ENCODE measurements around the gene TECPR2.
"Not testable (repeated sequence)": the region's sequence is repeated elsewhere in the genome, so short reads cannot be mapped to it uniquely, and the experiment has no call there.

Gene TECPR2

GRCh38 chr14:102539544-102540314 is 177.0 kb downstream of the TECPR2 start:
- peak; percentile 82 to 87 for DNase-seq

GRCh38 chr14:102540315-102541028 is 177.7 kb downstream of the TECPR2 start:
- DNase-seq, result peak; percentile 71 to 85

- not testable (repeated sequence) for DNase-seq
Observed at GRCh38 chr14:102541029-102541491, 178.3 kb downstream of the TECPR2 start.

DNA sequence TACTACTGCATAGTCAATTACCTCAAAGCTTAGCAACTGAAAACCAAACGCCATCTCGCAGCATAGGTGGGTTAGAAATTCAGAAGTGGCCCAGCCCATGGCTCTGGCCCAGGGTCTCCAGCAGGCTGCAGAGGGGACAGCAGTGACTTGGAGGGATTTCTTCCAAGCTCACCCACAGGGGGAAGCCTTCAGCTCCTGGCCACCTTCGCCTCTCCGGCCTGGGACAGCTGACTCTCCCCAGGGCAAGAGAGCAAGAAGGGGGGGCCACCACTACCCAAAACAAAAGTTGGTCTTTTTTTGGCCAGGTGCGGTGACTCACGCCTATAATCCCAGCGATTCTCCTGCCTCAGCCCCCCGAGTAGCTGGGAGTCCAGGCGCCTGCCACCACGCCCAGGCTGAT is 179.0 kb downstream of the TECPR2 start:
- DNase-seq, result no peak

DNA sequence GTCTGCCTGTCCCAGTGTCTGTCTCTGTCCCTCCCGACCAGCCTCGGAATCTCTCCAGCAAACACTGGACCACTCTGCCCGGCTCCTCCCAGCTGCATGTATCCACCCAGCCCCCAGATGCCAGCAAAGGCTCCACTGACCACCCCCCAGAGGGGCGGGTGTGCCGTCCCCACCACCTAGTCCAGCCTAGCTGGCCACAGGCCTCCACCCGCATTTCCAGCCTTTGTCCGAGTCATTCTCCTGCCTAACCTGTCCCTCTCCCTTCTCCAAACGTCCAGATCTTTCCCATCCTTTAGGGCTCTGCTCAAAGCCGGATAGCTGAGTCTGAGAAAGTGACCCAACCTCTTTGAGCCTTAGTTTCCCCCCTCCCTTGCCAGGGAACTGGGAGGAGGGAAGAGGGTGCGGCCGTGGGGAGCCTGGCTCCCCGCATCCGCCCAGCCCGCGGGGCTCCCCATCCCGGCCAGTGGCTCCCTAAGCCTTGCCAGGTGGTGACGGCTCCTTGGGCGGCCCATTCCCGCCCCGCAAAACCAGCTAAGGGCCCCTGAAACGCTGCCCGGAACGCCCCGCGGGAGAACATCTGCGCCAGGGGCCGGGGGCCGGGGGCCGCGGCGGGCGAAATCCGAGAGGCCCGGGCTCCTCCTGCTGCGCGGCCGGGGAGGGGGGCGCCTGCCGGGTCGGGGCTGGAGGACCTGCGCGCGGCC is 181.5 kb downstream of the TECPR2 start:
- DNase-seq, result no peak

GRCh38 chr14:102544747-102545460 is 182.2 kb downstream of the TECPR2 start:
- no peak for DNase-seq

- no peak for DNase-seq
Observed at GRCh38 chr14:102545461-102546265, 182.9 kb downstream of the TECPR2 start.

- no peak for DNase-seq
Observed at GRCh38 chr14:102548616-102549240, 186.0 kb downstream of the TECPR2 start.

DNA sequence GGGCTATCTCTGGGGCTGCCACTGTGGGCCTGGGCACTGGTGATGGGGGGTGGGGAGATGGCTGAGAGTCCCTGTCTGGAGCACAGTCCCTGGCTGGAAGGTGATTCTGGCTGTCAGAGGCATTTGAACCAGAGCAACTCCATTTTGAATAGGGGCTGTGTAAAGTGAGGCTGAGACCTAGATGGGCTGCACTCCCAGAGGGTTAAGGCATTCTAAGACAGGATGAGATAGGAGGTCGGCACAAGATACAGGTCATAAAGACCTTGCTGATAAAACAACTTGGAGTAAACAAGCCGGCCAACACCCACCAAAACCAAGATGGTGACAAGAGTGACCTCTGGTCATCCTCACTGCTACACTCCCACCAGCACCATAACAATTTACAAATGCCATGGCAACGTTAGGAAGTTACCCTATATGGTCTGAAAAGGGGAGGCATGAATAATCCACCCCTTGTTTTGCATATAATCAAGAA is 188.2 kb downstream of the TECPR2 start:
- not testable (repeated sequence) for DNase-seq
